ENCODE measurements around the gene DYTN.

Gene DYTN

GRCh38 chr2:206688453-206688852 is 29.7 kb downstream of the DYTN start:
- no peak for DNase-seq (ENCODE audit: low read depth)
- no peak overlapping the region for H3K4me3 ChIP-seq (ENCODE audit: control insufficient read depth, low read depth, low read length)
- no peak for TF ChIP-seq CTCF (IDR thresholded peaks at IDR 0.05; ENCODE audit: control insufficient read depth, insufficient read depth, low read depth, low read length, missing control alignments)

DNA sequence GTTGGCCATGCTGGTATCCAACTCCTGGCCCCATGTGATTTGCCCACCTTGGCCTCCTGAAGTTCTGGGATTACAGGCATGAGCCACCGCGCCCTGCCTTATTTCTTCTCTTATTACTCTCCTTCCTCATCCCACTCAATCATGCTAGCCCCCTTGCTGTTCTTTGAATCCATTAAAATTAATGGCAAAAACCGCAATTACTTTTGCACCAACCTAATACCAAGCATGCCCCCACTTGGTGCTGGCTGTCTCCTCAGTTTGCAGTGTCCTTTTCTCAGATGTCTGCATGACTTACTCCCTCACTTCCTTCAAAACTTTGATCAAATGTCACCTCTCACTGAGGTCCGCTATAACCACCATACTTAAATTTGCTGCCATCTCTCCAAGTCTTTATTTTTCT is 34.6 kb downstream of the DYTN start:
- no peak overlapping the region for H3K4me3 ChIP-seq (ENCODE audit: control insufficient read depth, low read depth, low read length)
- DNase-seq (ENCODE audit: low read depth): no peak
- TF ChIP-seq CTCF (IDR thresholded peaks at IDR 0.05; ENCODE audit: control insufficient read depth, insufficient read depth, low read depth, low read length, missing control alignments): no peak

- no peak for DNase-seq (ENCODE audit: low read depth)
- no peak for TF ChIP-seq CTCF (IDR thresholded peaks at IDR 0.05; ENCODE audit: control insufficient read depth, insufficient read depth, low read depth, low read length, missing control alignments)
- H3K4me3 ChIP-seq (ENCODE audit: control insufficient read depth, low read depth, low read length): no peak overlapping the region
Observed at GRCh38 chr2:206670531-206671319, 47.5 kb downstream of the DYTN start.

GRCh38 chr2:206665251-206665650 is 52.9 kb downstream of the DYTN start:
- no peak for DNase-seq (ENCODE audit: low read depth)

DNA sequence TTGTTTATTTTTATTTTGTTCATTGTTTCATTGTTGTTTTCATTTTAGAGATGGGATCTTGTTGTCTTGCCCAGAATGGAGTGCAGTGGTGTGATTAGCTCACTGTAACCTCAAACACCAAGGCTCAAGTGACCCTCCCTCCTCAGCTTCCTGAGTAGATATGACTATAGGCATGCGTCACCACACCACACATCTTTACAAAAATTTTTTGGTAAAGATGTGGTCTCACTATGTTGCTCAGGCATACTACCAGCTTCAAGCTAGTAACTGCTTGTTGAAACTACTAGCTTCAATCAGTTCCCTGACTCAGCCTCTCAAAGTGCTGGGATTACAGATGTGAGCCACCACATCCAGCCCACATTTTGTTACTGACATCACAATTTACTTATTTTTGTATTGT is 61.1 kb downstream of the DYTN start:
- DNase-seq (ENCODE audit: low read depth): no peak

More at GRCh38 chr2:206665251-206665650, 52.9 kb downstream of the DYTN start:
- no peak overlapping the region for H3K4me3 ChIP-seq (ENCODE audit: control insufficient read depth, low read depth, low read length)
- TF ChIP-seq CTCF (IDR thresholded peaks at IDR 0.05; ENCODE audit: control insufficient read depth, insufficient read depth, low read depth, low read length, missing control alignments): no peak

DNA sequence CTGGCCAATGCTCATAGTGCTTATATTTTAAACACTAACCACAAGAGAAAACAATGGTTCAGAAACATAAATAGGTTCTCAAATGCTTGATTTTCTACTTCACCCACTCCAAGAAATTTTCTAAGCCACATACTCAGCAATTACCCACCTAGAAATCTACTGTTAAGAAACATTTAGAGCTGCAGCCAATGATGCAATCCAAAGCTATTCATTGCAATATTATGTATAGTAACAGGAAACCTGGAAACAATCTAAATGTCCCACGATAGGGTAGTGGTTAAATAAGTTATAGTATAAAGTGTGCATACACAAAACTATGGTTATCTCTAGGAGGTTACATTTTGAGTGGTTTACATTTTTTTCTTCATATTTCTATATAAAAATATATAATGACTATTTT is 70.2 kb downstream of the DYTN start:
- no peak for TF ChIP-seq CTCF (IDR thresholded peaks at IDR 0.05; ENCODE audit: control insufficient read depth, insufficient read depth, low read depth, low read length, missing control alignments)
- no peak for DNase-seq (ENCODE audit: low read depth)

More for the DNA sequence above, 61.1 kb downstream of the DYTN start:
- TF ChIP-seq CTCF (IDR thresholded peaks at IDR 0.05; ENCODE audit: control insufficient read depth, insufficient read depth, low read depth, low read length, missing control alignments): no peak
- H3K4me3 ChIP-seq (ENCODE audit: control insufficient read depth, low read depth, low read length): no peak overlapping the region

More for the DNA sequence above, 70.2 kb downstream of the DYTN start:
- H3K4me3 ChIP-seq (ENCODE audit: control insufficient read depth, low read depth, low read length): no peak overlapping the region
